ENCODE results near the gene TCOF1. TPM values are rescaled to one million over a fixed set of nuclear protein-coding genes. Genes with fewer than 3 reads are reported as not detected.
A peak's percentile ranks its signal among the peaks of the same experiment; 100 is the strongest.

TCOF1 gene
- total RNA-seq, 4 donors from 2014 or later: 32.1 to 64.8 (median 38.7) TPM

DNA sequence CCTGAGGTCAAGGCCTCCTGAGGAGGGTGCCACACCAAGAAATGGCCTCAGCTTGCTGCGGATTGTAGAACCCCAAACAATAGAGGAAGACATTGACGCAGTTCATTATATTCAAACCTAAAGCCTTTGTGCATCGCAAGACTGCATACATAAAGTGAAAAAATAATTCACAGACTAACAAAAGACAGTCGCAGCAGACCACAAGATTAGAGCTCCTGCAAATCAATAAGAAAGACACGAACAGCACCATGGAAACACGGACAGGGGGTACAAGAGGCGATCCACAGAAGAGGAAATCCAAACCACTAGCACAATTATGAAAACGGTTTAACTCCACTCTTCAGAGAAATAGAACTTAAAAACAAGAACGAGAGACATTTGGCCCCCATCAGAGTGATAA, 10.0 kb upstream of the TCOF1 start:
- WGBS, 2 donors: 76 to 80% methylated on average over 9 of the region's 9 CpGs
- TF ChIP-seq, protein P1, sequence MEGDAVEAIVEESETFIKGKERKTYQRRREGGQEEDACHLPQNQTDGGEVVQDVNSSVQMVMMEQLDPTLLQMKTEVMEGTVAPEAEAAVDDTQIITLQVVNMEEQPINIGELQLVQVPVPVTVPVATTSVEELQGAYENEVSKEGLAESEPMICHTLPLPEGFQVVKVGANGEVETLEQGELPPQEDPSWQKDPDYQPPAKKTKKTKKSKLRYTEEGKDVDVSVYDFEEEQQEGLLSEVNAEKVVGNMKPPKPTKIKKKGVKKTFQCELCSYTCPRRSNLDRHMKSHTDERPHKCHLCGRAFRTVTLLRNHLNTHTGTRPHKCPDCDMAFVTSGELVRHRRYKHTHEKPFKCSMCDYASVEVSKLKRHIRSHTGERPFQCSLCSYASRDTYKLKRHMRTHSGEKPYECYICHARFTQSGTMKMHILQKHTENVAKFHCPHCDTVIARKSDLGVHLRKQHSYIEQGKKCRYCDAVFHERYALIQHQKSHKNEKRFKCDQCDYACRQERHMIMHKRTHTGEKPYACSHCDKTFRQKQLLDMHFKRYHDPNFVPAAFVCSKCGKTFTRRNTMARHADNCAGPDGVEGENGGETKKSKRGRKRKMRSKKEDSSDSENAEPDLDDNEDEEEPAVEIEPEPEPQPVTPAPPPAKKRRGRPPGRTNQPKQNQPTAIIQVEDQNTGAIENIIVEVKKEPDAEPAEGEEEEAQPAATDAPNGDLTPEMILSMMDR (IDR thresholded peaks at IDR 0.05): no peak
- no peak for TF ChIP-seq POLR2A (IDR thresholded peaks at IDR 0.05)
- TF ChIP-seq EP300 (IDR thresholded peaks at IDR 0.05): no peak
- Histone ChIP-seq H3K4me3 (no peak overlapping the region), H3K9me3 (no peaks in the 10 kb centered on the region), H3K27ac (no peak overlapping the region), H3K4me1 (peaks cover 0 to 10% (median 5%) of the 10 kb centered on the region in 4 donors), H3K27me3 (no peaks in the 10 kb centered on the region), H3K36me3 (no peaks in the 10 kb centered on the region)
- DNase-seq (ENCODE audit: low spot score in 2 of 2): no peak

GRCh38 chr5:150349681-150350275, 7.7 kb upstream of the TCOF1 start:
- H3K4me1 ChIP-seq: peaks cover 0 to 10% (median 5%) of the 10 kb centered on the region in 4 donors
- no peaks in the 10 kb centered on the region for H3K36me3 ChIP-seq
- H3K4me3 ChIP-seq: no peak overlapping the region
- WGBS, 2 donors: 82 to 86% methylated on average over 6 of the region's 6 CpGs
- DNase-seq (ENCODE audit: low spot score in 2 of 2): no peak
- no peaks in the 10 kb centered on the region for H3K27me3 ChIP-seq
- no peak overlapping the region for H3K27ac ChIP-seq
- no peak for TF ChIP-seq EP300 (IDR thresholded peaks at IDR 0.05)
- H3K9me3 ChIP-seq: no peaks in the 10 kb centered on the region

- Histone ChIP-seq H3K4me1 (peaks cover 0 to 10% (median 5%) of the 10 kb centered on the region in 4 donors), H3K36me3 (no peaks in the 10 kb centered on the region), H3K27ac (no peak overlapping the region), H3K4me3 (no peak overlapping the region), H3K9me3 (no peaks in the 10 kb centered on the region), H3K27me3 (no peaks in the 10 kb centered on the region)
- 45 to 48% methylated on average over 7 of the region's 7 CpGs for WGBS, 2 donors
- TF ChIP-seq POLR2A (IDR thresholded peaks at IDR 0.05) (no peak), EP300 (IDR thresholded peaks at IDR 0.05) (peak in 1 of 2 donors; percentile 22)
- TF ChIP-seq, protein P1 (IDR thresholded peaks at IDR 0.05): peak; percentile 52 to 85 (median 55)
- peak; percentile 52 to 83 for DNase-seq (ENCODE audit: low spot score in 2 of 2)
Measured at GRCh38 chr5:150350524-150351344, 6.8 kb upstream of the TCOF1 start.

DNA sequence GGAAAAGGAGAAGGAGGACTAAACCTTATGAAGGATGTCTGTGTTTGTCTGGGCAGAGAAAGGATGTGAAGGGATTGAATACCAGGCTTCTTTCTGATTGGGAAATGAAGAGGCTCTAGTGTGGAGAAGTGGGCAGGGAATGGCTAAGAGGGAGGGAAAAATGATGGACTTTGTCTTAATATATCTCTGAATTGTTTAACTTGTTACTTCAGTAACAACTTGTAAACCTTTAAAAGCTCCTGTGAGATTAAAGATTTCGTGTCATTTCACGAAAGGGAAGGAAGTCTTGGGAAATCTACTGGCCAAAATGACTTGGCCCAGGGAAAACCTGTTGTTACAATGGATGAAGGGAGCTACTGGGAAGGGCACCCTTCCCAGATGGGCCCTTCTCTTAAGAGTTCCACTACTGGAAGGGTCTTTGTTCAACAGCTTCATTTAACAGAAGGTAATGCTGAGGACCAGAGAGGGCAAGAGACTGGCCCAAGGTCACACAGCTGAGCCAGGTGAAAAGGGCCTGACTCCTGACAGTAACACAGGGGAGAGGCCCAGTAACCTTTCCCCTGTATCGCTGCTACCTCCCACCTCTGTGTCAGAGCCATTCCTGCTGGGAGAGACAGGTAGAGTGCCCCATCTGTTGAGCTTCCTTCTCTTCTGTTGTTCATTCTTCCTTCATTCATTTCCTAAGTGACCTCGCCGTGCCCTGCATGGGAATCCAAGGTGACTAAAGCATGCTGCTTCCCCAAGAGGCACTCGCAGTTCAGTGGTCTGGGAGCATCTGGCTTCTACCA, 5.1 kb upstream of the TCOF1 start:
- Histone ChIP-seq H3K9me3 (no peaks in the 10 kb centered on the region), H3K4me1 (peaks cover 0 to 15% (median 7%) of the 10 kb centered on the region in 4 donors), H3K4me3 (no peak overlapping the region), H3K27me3 (no peaks in the 10 kb centered on the region), H3K36me3 (no peaks in the 10 kb centered on the region), H3K27ac (no peak overlapping the region)
- TF ChIP-seq POLR2A (IDR thresholded peaks at IDR 0.05): no peak
- TF ChIP-seq EP300 (IDR thresholded peaks at IDR 0.05): no peak
- TF ChIP-seq, protein P1 (IDR thresholded peaks at IDR 0.05): no peak
- WGBS, 2 donors: 79 to 80% methylated on average over 6 of the region's 6 CpGs
- DNase-seq (ENCODE audit: low spot score in 2 of 2): no peak

- DNase-seq (ENCODE audit: low spot score in 2 of 2): no peak
- 61 to 62% methylated on average over 3 of the region's 3 CpGs for WGBS, 2 donors
- no peaks in the 10 kb centered on the region for H3K27me3 ChIP-seq
- no peaks in the 10 kb centered on the region for H3K9me3 ChIP-seq
- no peaks in the 10 kb centered on the region for H3K36me3 ChIP-seq
- H3K4me1 ChIP-seq: peaks cover 0 to 16% (median 8%) of the 10 kb centered on the region in 4 donors
- no peak overlapping the region for H3K4me3 ChIP-seq
- H3K27ac ChIP-seq: no peak overlapping the region
- TF ChIP-seq POLR2A (IDR thresholded peaks at IDR 0.05) (no peak), EP300 (IDR thresholded peaks at IDR 0.05) (no peak)
- TF ChIP-seq, protein P1 (IDR thresholded peaks at IDR 0.05): no peak
Measured at GRCh38 chr5:150353032-150353675, 4.3 kb upstream of the TCOF1 start.

Data from tibial nerve (tissue), 4 donors.